A549 (cell line): Measurements from ENCODE around the gene DLL4. TPM values are rescaled to one million over a fixed set of nuclear protein-coding genes. Genes with fewer than 3 reads are reported as not detected.
A peak's percentile ranks its signal among the peaks of the same experiment; 100 is the strongest.

Experiments used
- ATAC-seq, 2 experiments: fragments of 200-7000 bp in 1 of 2; fragments of >200 bp in 1 of 2; cut with Nextera tagmentation in 1 of 2; cut with Tn5 transposase in 1 of 2; 3 replicates each; pipeline versions ENCODE4 v1.8.0 to v1.9.1; 2018 to 2020; ENCODE audit warnings: mild to moderate bottlenecking in 1 of 2, moderate library complexity in 1 of 2
- CTCF ChIA-PET: fragments of 300-600 bp; sonication (Branson Sonifier 250); formaldehyde crosslinking; extraction: SDS; loops from one replicate; lab custom pipeline; 2021; ENCODE audit warnings: antibody characterized with exemption, inconsistent platforms; lab: Yijun Ruan, JAX
- POLR2A ChIA-PET: fragments of 350-600 bp; formaldehyde crosslinking; extraction: SDS; loops from one replicate; lab custom pipeline; 2021; ENCODE audit warnings: antibody characterized with exemption, inconsistent platforms; lab: Yijun Ruan, JAX
- DNase-seq, 2 experiments: peaks; one replicate each; pipeline versions ENCODE4 v3.0.0 to v3.0.0-alpha.2; 2011 to 2016; ENCODE audit warnings: low read depth in 1 of 2, low spot score in 1 of 2
- FAIRE-seq: peaks from 2 replicates; lab custom pipeline; 2011; peaks lifted over from hg19 to GRCh38; lab: Jason Lieb, UNC
- H3K27ac ChIP-seq, 2 experiments: fragments of >200 bp; sonication (Bioruptor Twin); formaldehyde crosslinking; 3 replicates each; pipeline ENCODE4 v1.5.1; 2016 to 2017
- H3K4me1 ChIP-seq: fragments of >200 bp; sonication (Bioruptor Twin); formaldehyde crosslinking; 3 replicates; pipeline ENCODE4 v1.6.1; 2016
- H3K4me2 ChIP-seq: fragments of >200 bp; sonication (Bioruptor Twin); formaldehyde crosslinking; 3 replicates; pipeline ENCODE4 v1.6.1; 2016
- H3K4me3 ChIP-seq: fragments of >200 bp; sonication (Bioruptor Twin); formaldehyde crosslinking; 3 replicates; pipeline ENCODE4 v1.5.1; 2016
- H3K9me3 ChIP-seq: fragments of >200 bp; sonication (Bioruptor Twin); formaldehyde crosslinking; 3 replicates; pipeline ENCODE4 v1.6.1; 2016
- BHLHE40 ChIP-seq: IDR thresholded peaks from 2 replicates; pipeline ENCODE4 v1.6.1; 2012; ENCODE audit warnings: low read depth, low read length, inconsistent platforms
- CBX2 ChIP-seq: fragments of 200-600 bp; sonication (generic); IDR thresholded peaks from 2 replicates; pipeline ENCODE4 v1.6.1; 2016; ENCODE audit warnings: low read depth, mild to moderate bottlenecking, borderline replicate concordance
- CEBPB ChIP-seq, 2 experiments: fragments of >200 bp in 1 of 2; sonication (Bioruptor Twin) in 1 of 2; formaldehyde crosslinking in 1 of 2; IDR thresholded peaks; 2 replicates each; pipeline ENCODE4 v1.6.1; 2012 to 2016
- CHD4 ChIP-seq: fragments of 200-600 bp; sonication (generic); IDR thresholded peaks from 2 replicates; pipeline ENCODE4 v1.6.1; 2016; ENCODE audit warnings: antibody characterized with exemption, mild to moderate bottlenecking, borderline replicate concordance
- EHF ChIP-seq: fragments of 250-450 bp; sonication (Bioruptor Pico); IDR thresholded peaks from 2 replicates; pipeline ENCODE4 v1.5.0; 2020; ENCODE audit warnings: mild to moderate bottlenecking
- EHMT2 ChIP-seq: fragments of 200-600 bp; sonication (generic); IDR thresholded peaks from 2 replicates; pipeline ENCODE4 v1.6.1; 2016; ENCODE audit warnings: antibody characterized with exemption, low read depth, mild to moderate bottlenecking, moderate library complexity
- FOSB ChIP-seq: fragments of 250-450 bp; sonication (Bioruptor Pico); IDR thresholded peaks from 2 replicates; pipeline ENCODE4 v1.5.0; 2020; ENCODE audit warnings: mild to moderate bottlenecking, moderate library complexity
- FOXS1 ChIP-seq: fragments of 250-450 bp; sonication (Bioruptor Pico); IDR thresholded peaks from 2 replicates; pipeline ENCODE4 v1.5.0; 2020; ENCODE audit warnings: mild to moderate bottlenecking, moderate library complexity
- HDAC2 ChIP-seq: fragments of 200-600 bp; sonication (generic); IDR thresholded peaks from 2 replicates; pipeline ENCODE4 v1.6.1; 2016
- HEYL ChIP-seq: fragments of 250-450 bp; sonication (Bioruptor Pico); IDR thresholded peaks from 2 replicates; pipeline ENCODE4 v1.8.0; 2021; ENCODE audit warnings: mild to moderate bottlenecking, moderate library complexity
- HOXA7 ChIP-seq: fragments of 250-450 bp; sonication (Bioruptor Pico); IDR thresholded peaks from 2 replicates; pipeline ENCODE4 v1.5.0; 2020; ENCODE audit warnings: mild to moderate bottlenecking, moderate library complexity
- HOXB5 ChIP-seq: fragments of 250-450 bp; sonication (Bioruptor Pico); IDR thresholded peaks from 2 replicates; pipeline ENCODE4 v1.5.0; 2020; ENCODE audit warnings: mild to moderate bottlenecking, moderate library complexity
- KDM5A ChIP-seq: fragments of 200-600 bp; sonication (generic); IDR thresholded peaks from 2 replicates; pipeline ENCODE4 v1.6.1; 2016; ENCODE audit warnings: antibody characterized with exemption, mild to moderate bottlenecking
- NFE2L2 ChIP-seq: fragments of 150-350 bp; conservative IDR thresholded peaks from 2 replicates; pipeline ENCODE4 v1.6.1; 2014; ENCODE audit warnings: low read length
- NPAS2 ChIP-seq: fragments of 250-450 bp; sonication (Bioruptor Pico); IDR thresholded peaks from 2 replicates; pipeline ENCODE4 v1.8.0; 2022; ENCODE audit warnings: mild to moderate bottlenecking, moderate library complexity, borderline replicate concordance
- PBX3 ChIP-seq: IDR thresholded peaks from 2 replicates; pipeline ENCODE4 v1.6.1; 2012
- POLR2A ChIP-seq: IDR thresholded peaks from 2 replicates; pipeline ENCODE4 v1.6.1; 2012; ENCODE audit warnings: mild to moderate bottlenecking, low read length
- POLR2AphosphoS2 ChIP-seq: conservative IDR thresholded peaks from 2 replicates; pipeline ENCODE4 v1.6.1; 2012; ENCODE audit warnings: low read length, improper control_type of control experiment, inconsistent platforms
- RFX5 ChIP-seq: fragments of 450-650 bp; IDR thresholded peaks from 2 replicates; pipeline ENCODE4 v1.7.1; 2014; ENCODE audit warnings: antibody characterized with exemption, mild to moderate bottlenecking, moderate library complexity
- RNF2 ChIP-seq: fragments of 200-600 bp; sonication (generic); IDR thresholded peaks from 2 replicates; pipeline ENCODE4 v1.6.1; 2016; ENCODE audit warnings: low read depth, mild to moderate bottlenecking, antibody characterized with exemption, moderate library complexity, borderline replicate concordance
- SMC3 ChIP-seq: fragments of >200 bp; sonication (Bioruptor Twin); formaldehyde crosslinking; IDR thresholded peaks from 3 replicates; pipeline ENCODE4 v1.6.1; 2018; ENCODE audit warnings: inconsistent platforms
- SREBF2 ChIP-seq: fragments of 450-650 bp; IDR thresholded peaks from 2 replicates; pipeline ENCODE4 v1.6.1; 2014; ENCODE audit warnings: mild to moderate bottlenecking, moderate library complexity
- TFCP2L1 ChIP-seq: fragments of 250-450 bp; sonication (Bioruptor Pico); IDR thresholded peaks from 2 replicates; pipeline ENCODE4 v1.5.0; 2021; ENCODE audit warnings: mild to moderate bottlenecking
- TP53 ChIP-seq: fragments of 250-450 bp; sonication (Bioruptor Pico); IDR thresholded peaks from 2 replicates; pipeline ENCODE4 v1.5.0; 2021; ENCODE audit warnings: mild to moderate bottlenecking, moderate library complexity
- ZC3H11A ChIP-seq: fragments of 450-650 bp; IDR thresholded peaks from 2 replicates; pipeline ENCODE4 v1.6.1; 2014; ENCODE audit warnings: antibody characterized with exemption, mild to moderate bottlenecking
- ZFP36 ChIP-seq: fragments of 450-650 bp; IDR thresholded peaks from 2 replicates; pipeline ENCODE4 v1.6.1; 2014; ENCODE audit warnings: borderline replicate concordance; ENCODE audit not compliant: partially characterized antibody
- ZNF302 ChIP-seq: fragments of 250-450 bp; sonication (Bioruptor Pico); IDR thresholded peaks from 2 replicates; pipeline ENCODE4 v1.9.0; 2021; ENCODE audit warnings: inconsistent platforms, mild to moderate bottlenecking, moderate library complexity
- ZSCAN20 ChIP-seq: fragments of 250-450 bp; sonication (Bioruptor Pico); IDR thresholded peaks from 2 replicates; pipeline ENCODE4 v1.8.0; 2022; ENCODE audit warnings: mild to moderate bottlenecking, moderate library complexity
- WGBS: methylation state at CpG from one replicate; pipeline ENCODE4 v1.1.6; 2017; ENCODE audit errors: missing lambda C conversion rate; 5-methylcytosine and 5-hydroxymethylcytosine counted together
- polyA plus RNA-seq, 4 experiments: library from polyadenylated mRNA; depleted of rRNA in 3 of 4; stranded (reverse); fragments of >200 nt; fragmentation: RNase III in 1 of 4; extraction: RNeasy Plus Mini Kit Qiagen cat#74134 plus additional on column Dnase treatment in 1 of 4; gene quantifications; 2 replicates in 3 of 4; 3 replicates in 1 of 4; pipeline ENCODE4 v1.2.3, GENCODE V29; 2011 to 2017
- TF ChIP-seq, protein P1 (sequence below): fragments of >200 bp; sonication (Bioruptor Twin); formaldehyde crosslinking; IDR thresholded peaks from 3 replicates; pipeline ENCODE4 v1.5.1; 2016
- TF ChIP-seq, protein P2 (sequence below): fragments of 250-450 bp; sonication (Bioruptor Pico); IDR thresholded peaks from 2 replicates; pipeline ENCODE4 v1.5.0; 2020; ENCODE audit warnings: low read depth, mild to moderate bottlenecking, moderate library complexity
- TF ChIP-seq, protein P3 (sequence below): IDR thresholded peaks from 2 replicates; pipeline ENCODE4 v1.6.1; 2012
- TF ChIP-seq, protein P4 (sequence below): fragments of >200 bp; sonication (Bioruptor Twin); formaldehyde crosslinking; IDR thresholded peaks from 3 replicates; pipeline ENCODE4 v1.6.1; 2016
- TF ChIP-seq, protein P5 (sequence below): fragments of 200-600 bp; sonication (generic); IDR thresholded peaks from 2 replicates; pipeline ENCODE4 v1.6.1; 2016; ENCODE audit warnings: antibody characterized with exemption, mild to moderate bottlenecking, moderate library complexity

DLL4 gene
- polyA plus RNA-seq, 2 of the 4 experiments (the other 2 are of a cell fraction) = 0.09 to 0.28 TPM

DNA sequence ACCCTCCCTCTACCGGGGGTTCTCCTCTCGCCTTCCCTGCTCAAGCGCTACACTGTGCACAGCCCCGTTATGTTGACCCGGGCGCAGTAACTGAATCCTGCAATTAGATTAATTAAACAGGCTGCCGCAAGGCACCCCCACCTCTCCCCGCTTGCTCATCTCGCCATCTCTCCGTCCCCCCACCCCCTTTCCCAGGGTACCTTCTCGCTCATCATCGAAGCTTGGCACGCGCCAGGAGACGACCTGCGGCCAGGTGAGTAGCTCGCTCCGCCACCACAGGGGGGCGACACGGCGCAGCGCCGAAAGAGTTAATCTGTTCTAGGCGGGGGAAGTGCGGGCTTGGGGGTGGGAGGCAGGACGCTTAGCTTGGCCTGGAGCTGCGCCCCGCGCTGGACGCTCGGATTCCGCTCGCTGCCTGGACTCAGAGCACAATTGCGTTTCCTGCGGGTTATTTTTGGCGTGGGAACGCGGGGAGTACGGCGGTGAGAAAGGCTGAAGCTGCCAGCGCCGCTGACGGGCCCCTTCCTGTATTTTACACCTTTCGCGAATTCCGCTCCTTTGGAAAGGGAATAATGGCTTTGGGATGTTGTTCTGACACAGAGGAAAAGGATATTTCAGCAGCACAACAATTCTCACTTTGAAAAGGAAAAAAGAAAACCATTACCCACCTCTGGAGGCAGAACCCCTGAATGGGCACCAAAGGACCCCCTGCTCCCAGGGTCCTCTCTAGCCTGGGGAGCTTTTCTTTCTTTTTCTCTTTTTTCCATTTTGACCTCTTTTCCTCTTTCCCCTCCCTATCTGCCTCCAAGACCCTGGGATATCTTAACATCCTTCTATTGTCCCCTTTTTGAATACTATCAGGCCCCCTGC lies 1.5 kb downstream of the DLL4 start:
- H3K4me3 ChIP-seq = peak overlapping the region; percentile 48
- WGBS = 14% methylated on average over 21 of the region's 46 CpGs
- no peaks in the 10 kb centered on the region for H3K9me3 ChIP-seq
- H3K4me2 ChIP-seq = peak overlapping the region; percentile 99
- CTCF ChIA-PET = interaction anchor here (0.6 to 6.8 kb wide), 23 partner anchors 10 to 621 kb away, joined by 3 to 70 read pairs (median 5); partner anchors contain the start of gene VPS18
- POLR2A ChIA-PET = interaction anchor here (0.5 to 2.9 kb wide), 5 partner anchors 11 to 354 kb away, joined by 3 to 16 read pairs (median 6); partner anchors contain the start of gene CHAC1
- peak overlapping the region in 1 of 2 experiments; percentile 44; a peak in 1 of 6 replicates for H3K27ac ChIP-seq
- FAIRE-seq = no peak
- H3K4me1 ChIP-seq = peaks cover 24% of the 10 kb centered on the region; the same call in 1 of the 3 replicates
- DNase-seq = peak in 1 of 2 experiments; percentile 50
- ATAC-seq = peak; percentile 20 to 44; a peak in 3 of 6 replicates
- TF ChIP-seq, protein P1, sequence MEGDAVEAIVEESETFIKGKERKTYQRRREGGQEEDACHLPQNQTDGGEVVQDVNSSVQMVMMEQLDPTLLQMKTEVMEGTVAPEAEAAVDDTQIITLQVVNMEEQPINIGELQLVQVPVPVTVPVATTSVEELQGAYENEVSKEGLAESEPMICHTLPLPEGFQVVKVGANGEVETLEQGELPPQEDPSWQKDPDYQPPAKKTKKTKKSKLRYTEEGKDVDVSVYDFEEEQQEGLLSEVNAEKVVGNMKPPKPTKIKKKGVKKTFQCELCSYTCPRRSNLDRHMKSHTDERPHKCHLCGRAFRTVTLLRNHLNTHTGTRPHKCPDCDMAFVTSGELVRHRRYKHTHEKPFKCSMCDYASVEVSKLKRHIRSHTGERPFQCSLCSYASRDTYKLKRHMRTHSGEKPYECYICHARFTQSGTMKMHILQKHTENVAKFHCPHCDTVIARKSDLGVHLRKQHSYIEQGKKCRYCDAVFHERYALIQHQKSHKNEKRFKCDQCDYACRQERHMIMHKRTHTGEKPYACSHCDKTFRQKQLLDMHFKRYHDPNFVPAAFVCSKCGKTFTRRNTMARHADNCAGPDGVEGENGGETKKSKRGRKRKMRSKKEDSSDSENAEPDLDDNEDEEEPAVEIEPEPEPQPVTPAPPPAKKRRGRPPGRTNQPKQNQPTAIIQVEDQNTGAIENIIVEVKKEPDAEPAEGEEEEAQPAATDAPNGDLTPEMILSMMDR = peak; percentile 62
- TF ChIP-seq HOXB5 (CRISPR knock-in tag) (no peak), ZNF302 (CRISPR knock-in tag) (no peak), RNF2 (no peak), HOXA7 (CRISPR knock-in tag) (no peak), PBX3 (no peak), FOSB (CRISPR knock-in tag) (no peak), CHD4 (no peak), NPAS2 (no peak), RFX5 (no peak), POLR2AphosphoS2 (no peak), KDM5A (no peak), FOXS1 (no peak), TP53 (CRISPR knock-in tag) (no peak), CEBPB (IDR thresholded peaks at IDR 0.05) (no peak), CBX2 (no peak), ZFP36 (no peak), EHF (no peak), HEYL (CRISPR knock-in tag) (no peak), NFE2L2 (no peak), BHLHE40 (no peak), ZC3H11A (no peak), POLR2A (no peak), SREBF2 (no peak), TFCP2L1 (CRISPR knock-in tag) (no peak), EHMT2 (no peak), SMC3 (peak; percentile 49), HDAC2 (no peak), ZSCAN20 (CRISPR knock-in tag) (no peak)
- TF ChIP-seq, protein P2, sequence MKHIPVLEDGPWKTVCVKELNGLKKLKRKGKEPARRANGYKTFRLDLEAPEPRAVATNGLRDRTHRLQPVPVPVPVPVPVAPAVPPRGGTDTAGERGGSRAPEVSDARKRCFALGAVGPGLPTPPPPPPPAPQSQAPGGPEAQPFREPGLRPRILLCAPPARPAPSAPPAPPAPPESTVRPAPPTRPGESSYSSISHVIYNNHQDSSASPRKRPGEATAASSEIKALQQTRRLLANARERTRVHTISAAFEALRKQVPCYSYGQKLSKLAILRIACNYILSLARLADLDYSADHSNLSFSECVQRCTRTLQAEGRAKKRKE (CRISPR knock-in tag) = no peak
- TF ChIP-seq, protein P3, sequence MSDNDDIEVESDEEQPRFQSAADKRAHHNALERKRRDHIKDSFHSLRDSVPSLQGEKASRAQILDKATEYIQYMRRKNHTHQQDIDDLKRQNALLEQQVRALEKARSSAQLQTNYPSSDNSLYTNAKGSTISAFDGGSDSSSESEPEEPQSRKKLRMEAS = peak; percentile 57
- TF ChIP-seq, protein P4, sequence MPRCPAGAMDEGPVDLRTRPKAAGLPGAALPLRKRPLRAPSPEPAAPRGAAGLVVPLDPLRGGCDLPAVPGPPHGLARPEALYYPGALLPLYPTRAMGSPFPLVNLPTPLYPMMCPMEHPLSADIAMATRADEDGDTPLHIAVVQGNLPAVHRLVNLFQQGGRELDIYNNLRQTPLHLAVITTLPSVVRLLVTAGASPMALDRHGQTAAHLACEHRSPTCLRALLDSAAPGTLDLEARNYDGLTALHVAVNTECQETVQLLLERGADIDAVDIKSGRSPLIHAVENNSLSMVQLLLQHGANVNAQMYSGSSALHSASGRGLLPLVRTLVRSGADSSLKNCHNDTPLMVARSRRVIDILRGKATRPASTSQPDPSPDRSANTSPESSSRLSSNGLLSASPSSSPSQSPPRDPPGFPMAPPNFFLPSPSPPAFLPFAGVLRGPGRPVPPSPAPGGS = no peak
- TF ChIP-seq, protein P5, sequence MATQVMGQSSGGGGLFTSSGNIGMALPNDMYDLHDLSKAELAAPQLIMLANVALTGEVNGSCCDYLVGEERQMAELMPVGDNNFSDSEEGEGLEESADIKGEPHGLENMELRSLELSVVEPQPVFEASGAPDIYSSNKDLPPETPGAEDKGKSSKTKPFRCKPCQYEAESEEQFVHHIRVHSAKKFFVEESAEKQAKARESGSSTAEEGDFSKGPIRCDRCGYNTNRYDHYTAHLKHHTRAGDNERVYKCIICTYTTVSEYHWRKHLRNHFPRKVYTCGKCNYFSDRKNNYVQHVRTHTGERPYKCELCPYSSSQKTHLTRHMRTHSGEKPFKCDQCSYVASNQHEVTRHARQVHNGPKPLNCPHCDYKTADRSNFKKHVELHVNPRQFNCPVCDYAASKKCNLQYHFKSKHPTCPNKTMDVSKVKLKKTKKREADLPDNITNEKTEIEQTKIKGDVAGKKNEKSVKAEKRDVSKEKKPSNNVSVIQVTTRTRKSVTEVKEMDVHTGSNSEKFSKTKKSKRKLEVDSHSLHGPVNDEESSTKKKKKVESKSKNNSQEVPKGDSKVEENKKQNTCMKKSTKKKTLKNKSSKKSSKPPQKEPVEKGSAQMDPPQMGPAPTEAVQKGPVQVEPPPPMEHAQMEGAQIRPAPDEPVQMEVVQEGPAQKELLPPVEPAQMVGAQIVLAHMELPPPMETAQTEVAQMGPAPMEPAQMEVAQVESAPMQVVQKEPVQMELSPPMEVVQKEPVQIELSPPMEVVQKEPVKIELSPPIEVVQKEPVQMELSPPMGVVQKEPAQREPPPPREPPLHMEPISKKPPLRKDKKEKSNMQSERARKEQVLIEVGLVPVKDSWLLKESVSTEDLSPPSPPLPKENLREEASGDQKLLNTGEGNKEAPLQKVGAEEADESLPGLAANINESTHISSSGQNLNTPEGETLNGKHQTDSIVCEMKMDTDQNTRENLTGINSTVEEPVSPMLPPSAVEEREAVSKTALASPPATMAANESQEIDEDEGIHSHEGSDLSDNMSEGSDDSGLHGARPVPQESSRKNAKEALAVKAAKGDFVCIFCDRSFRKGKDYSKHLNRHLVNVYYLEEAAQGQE = no peak
